GM21737 (cell line): ENCODE data around the gene KCNQ5.
"Not testable (repeated sequence)": the region's sequence is repeated elsewhere in the genome, so short reads cannot be mapped to it uniquely, and the experiment has no call there.

Experiments
- ATAC-seq: cut with Tn5 transposase; IDR thresholded peaks from one replicate; pipeline ENCODE4 v1.9.1; 2021; ENCODE audit warnings: mild to moderate bottlenecking, moderate library complexity; ENCODE audit not compliant: unreplicated experiment

The KCNQ5 gene

DNA sequence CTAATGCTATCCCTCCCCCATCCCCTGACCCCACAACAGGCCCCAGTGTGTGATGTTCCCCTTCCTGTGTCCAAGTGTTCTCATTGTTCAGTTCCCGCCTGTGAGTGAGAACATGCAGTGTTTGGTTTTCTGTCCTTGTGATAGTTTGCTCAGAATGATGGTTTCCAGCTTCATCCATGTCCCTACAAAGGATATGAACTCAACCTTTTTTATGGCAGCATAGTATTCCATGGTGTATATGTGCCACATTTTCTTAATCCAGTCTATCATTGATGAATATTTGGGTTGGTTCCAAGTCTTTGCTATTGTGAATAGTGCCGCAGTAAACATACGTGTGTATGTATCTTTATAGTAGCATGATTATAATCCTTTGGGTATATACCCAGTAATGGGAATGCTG lies 356.9 kb downstream of the KCNQ5 start:
- not testable (repeated sequence) for ATAC-seq

GRCh38 chr6:72984189-72984831 lies 362.4 kb downstream of the KCNQ5 start:
- ATAC-seq, result not testable (repeated sequence)

DNA sequence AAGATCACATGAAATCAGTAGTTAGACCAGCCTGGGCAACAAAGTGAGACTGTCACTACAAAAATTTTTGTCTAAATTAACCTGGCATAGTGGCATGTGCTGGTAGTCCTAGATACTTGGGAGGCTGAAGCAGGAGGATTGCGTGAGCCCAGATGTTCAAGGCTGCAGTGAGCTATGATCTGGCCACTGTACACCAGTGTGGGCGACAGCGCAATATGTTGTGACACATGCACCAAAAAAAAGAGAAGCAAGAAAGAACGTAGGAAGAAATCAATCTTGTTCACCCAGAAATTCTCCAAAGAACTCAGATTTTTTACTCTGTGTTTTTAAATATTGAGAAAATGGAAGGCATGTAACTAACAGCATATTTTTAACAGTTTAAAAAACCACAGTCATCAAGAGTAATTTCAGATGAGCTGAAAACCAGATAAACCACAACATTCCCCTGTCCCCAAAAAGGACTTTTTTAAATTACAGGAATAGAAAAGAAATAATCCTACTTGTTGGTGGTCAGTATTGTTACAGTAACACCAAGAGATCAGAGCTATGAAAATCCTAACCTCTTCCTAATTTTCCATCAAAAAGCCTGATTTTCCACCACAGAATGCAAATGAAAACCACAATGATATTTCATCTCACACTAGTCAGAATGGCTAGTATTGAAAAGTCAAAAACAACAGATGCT lies 363.3 kb downstream of the KCNQ5 start:
- no peak for ATAC-seq

- no peak for ATAC-seq
Measured at GRCh38 chr6:72987301-72987700, 365.4 kb downstream of the KCNQ5 start.

DNA sequence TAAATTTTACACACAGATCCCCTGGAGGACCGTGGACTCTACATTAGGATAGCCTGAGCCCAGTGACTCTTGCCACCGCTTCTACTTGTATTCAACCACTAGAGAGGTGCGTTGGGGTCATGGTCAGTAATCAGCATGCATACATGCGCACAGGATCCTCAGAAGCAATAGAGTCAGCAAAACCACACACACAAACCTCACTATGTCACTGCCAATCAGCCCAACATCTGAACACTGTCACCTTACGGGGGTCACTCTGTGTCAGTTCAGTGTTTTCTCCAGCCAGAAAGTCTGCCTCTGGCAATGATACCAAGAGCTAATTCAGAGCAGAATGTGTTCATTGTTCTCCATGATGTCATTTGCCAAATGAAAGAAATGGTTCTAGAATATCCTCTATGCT lies 378.1 kb downstream of the KCNQ5 start:
- no peak for ATAC-seq

DNA sequence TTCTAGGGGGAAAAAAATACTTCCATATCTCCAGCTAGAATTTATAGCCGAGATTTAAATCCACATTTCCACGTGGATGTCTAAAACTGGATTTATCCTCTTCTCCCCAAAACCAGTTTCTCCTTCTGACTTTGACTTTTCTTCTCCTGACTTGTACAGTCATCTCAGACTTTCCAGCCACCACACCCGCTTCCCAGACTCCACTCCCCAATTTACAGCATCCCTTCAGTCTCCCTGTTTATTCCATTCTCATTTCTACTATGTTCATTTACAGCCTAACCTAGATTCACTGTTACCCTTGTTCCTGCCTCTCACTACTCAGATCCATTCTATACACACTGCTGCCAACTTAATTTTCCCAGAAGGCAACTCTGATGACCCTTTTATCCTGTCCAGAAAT lies 378.6 kb downstream of the KCNQ5 start:
- no peak for ATAC-seq

DNA sequence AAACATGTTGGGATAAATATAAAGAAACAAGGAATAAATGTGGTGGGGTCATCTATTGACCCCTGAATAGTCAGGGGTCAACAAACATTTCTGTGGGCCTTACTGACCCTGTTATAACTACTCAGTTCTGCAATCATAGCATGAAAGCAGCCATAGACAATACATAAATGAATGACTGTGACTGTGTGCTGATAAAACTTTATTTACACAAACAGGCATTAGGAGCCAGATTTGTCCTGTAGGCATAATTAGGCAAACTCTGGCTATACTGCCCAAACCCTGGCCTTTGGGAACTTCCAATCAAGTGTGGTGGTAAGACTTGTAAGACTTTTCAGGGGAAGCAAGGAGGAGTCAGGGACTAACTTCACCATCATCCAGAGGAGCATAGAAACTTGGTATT lies 380.7 kb downstream of the KCNQ5 start:
- ATAC-seq, result no peak

DNA sequence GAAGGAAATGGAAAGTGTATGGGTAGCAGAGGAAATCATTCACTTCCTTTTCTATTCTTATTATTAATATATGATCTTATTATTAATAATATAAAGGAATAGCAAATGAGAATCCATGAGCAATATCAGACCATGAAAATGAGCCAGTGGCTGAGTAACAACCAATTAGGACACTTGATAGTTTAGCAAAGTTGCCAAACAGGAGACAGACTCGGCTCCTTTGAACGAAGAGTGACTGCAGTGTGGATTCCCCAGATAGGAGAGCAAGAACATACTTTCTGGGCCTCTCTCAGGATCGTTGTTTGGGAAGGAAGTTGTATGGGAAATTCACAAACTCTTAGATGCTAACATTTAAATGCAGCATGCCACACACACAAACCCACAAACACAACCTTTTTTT lies 381.4 kb downstream of the KCNQ5 start:
- no peak for ATAC-seq

- no peak for ATAC-seq
Measured at GRCh38 chr6:73004231-73004630, 382.4 kb downstream of the KCNQ5 start.

GRCh38 chr6:73004861-73005260 lies 383.0 kb downstream of the KCNQ5 start:
- no peak for ATAC-seq

- ATAC-seq, result no peak
Measured at GRCh38 chr6:73006146-73006545, 384.3 kb downstream of the KCNQ5 start.

DNA sequence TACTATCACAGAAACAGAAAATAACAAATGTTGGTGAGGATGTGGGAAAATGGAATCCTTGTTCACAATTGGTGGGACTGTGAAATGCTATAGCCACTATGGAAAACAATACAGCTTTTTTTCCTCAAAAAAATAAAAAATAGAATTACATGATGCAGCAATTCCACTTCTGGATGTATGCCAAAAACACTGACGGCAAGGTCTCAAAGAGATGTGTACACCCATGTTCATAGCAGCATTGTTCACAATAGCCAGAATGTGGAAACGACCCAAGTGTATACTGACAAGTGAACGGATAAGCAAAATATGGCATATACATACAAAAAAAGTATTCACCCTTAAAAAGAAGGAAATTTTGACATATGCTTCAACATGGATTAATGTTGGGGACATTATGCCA lies 390.1 kb downstream of the KCNQ5 start:
- ATAC-seq, result no peak

DNA sequence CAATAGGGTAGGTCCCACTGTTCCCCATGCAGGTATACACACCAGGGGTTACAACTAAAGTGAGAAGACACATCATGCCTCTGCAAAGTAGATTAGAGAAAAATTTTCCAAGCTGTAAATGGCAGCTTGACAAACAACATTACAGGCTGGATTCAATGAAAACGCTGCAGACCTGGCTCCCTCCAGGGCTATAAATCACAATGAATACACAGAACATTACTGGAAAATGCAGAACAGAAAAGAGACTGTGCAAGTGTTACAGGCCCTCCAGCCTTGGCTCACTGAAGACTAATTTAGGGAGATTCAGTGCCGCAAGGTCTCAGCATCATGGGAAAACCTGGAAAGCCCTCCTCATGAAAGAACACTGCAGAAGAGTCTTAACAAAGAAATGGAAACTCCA lies 395.6 kb downstream of the KCNQ5 start:
- no peak for ATAC-seq

DNA sequence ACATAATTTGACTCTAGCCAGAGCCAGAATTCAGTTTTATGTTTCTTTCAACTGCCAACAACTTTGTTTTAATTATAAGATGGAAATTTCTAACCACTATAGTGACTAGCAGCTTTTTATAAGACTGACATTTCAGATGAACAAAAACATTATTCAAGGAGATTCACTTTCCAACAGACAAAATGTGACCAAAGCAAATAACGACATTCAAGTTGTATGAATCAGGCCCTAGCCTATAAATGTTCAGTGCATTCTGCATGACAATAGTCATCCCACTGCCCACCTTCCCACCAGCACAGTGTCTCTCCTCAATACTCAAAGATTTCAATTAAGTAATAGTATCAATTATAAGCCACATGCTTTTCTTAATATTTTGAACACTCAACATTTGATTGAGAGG lies 402.7 kb downstream of the KCNQ5 start:
- ATAC-seq, result no peak

DNA sequence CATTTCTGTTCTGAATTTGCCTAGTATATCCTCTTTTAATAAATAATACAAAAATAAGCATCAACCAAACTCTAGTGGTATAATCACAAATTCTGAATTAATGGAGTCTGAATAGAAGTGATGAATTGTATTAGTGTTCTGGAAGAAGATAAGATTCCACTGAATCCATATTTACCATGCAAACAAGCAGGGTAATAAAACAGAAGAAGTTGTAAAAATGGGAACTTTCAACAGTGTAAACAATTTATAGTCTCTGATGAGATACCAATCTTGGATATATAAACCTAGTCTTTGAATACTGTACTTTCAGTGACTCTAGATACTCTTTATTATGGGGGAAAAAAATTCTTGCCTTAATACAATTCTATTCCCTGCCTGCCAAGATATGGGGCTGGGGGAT lies 405.8 kb downstream of the KCNQ5 start:
- ATAC-seq, result no peak

GRCh38 chr6:73028124-73028766 lies 406.4 kb downstream of the KCNQ5 start:
- ATAC-seq, result no peak

DNA sequence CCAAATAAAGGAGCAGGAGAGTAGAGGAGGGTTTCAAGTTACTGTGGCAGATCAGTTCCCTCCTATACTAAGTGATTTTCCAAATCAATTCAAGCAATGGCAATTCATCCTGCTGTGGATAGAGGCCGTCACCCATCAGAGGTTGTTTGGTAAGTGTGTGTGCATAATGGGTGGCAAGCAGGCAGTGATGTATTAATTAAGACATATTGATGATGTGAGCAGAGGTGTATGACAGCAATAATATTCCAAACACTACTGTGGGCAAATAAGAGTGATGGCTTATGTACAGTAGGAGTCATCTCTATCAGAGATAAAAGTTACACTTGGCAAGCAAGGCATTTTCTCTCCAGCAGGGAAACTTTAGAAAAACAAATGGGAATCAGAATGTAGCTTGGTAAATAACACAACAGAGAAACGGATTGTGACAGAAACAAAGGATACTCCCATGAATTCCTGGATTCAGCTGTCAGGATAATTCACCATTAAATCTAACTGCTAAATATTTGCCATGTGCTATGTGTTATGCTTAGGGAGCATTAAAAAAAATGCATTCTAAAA lies 407.1 kb downstream of the KCNQ5 start:
- ATAC-seq, result no peak

GRCh38 chr6:73030257-73030656 lies 408.4 kb downstream of the KCNQ5 start:
- peak; percentile 58 for ATAC-seq

DNA sequence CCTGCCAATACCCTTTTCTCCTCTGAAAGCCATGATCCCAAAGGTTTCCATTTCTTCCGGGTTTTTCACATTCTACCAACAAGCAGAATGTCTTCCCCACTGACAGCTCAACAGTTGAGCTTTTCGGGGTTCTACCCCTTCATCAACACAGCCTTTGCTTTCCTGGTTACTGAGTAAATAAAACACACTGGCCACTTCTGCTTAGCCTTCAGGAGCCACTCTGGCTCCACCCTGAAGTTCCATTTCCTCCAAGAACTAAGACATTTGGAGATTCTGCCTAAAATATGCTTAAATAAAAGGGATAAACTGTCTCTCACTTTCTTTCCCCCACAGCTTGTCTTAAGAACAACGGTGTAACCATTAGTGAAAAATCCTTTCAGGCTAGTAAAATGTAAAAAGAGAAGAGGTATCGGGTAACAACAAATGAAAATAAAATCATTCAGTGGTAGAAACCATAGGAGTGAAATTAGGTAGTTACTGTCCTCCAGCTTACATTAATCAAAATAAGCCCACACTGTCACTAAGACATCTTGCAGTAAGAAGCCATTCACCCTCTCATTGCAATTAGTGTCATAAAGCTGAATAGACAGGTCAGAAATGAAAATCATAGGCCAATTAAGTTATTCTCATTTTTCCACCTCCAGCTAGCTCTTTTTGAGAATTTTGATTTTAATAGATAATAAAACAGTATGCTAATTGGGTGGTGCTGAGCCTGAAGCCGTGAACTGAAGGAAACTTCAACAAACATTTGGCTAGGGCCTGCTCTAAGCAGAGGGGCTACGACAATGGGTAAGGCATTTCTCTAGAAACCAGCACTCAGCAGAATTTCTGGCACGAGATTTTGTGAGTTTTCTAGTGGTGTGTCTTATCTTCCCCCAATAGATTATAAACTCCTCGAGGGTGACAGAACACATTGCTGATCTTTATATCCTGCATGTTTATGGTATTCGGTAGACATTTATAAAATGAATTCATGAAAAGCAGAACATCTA lies 409.2 kb downstream of the KCNQ5 start:
- no peak for ATAC-seq

DNA sequence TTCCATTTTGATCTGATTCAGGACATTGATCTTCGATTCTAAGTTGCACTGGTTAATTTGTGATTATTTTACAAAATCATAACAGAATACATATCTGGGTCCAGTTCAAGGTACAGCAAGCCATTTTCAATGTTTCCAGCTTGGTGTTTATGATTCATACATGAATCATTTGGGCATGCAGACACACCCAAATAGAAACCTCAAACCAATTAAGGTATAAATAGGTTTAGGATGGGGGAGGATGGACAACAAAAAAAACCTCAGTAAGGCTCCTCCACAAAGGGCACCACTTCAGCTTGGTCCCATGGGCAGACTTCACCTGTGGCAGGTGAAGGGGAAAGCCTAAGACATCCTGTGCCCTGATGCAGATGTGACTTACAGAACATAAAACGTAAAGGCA lies 410.7 kb downstream of the KCNQ5 start:
- no peak for ATAC-seq

GRCh38 chr6:73036689-73037088 lies 414.8 kb downstream of the KCNQ5 start:
- ATAC-seq, result no peak
